Mesodermal cell (in vitro differentiated cells): ENCODE measurements around the gene CYB5A.

ENCODE experiments used
- H3K27ac ChIP-seq: 2 replicates; pipeline ENCODE4 v1.7.0; 2013; ENCODE audit warnings: mild to moderate bottlenecking, low read depth, low read length, moderate library complexity; ENCODE audit not compliant: severe bottlenecking
- H3K36me3 ChIP-seq: 2 replicates; pipeline ENCODE4 v1.7.1; 2013; ENCODE audit warnings: mild to moderate bottlenecking, low read length, moderate library complexity; ENCODE audit not compliant: control insufficient read depth, insufficient read depth
- H3K4me1 ChIP-seq: one replicate; pipeline ENCODE4 v1.7.1; 2013; ENCODE audit warnings: mild to moderate bottlenecking, low read length; ENCODE audit not compliant: insufficient read depth, control insufficient read depth, poor library complexity, severe bottlenecking
- H3K4me3 ChIP-seq: 2 replicates; pipeline ENCODE4 v1.7.0; 2013; ENCODE audit warnings: low read length, control low read depth, mild to moderate bottlenecking; ENCODE audit not compliant: insufficient read depth, poor library complexity, severe bottlenecking; ENCODE audit errors: extremely low read depth
- H3K9me3 ChIP-seq: 2 replicates; pipeline ENCODE4 v1.7.1; 2013; ENCODE audit warnings: mild to moderate bottlenecking, low read length, moderate library complexity; ENCODE audit not compliant: control insufficient read depth
- WGBS, 2 experiments: methylation state at CpG; one replicate each; pipeline ENCODE4 v1.1.5; 2013; ENCODE audit warnings: missing lambda C conversion rate in 2 of 2; ENCODE audit not compliant: insufficient coverage in 2 of 2; 5-methylcytosine and 5-hydroxymethylcytosine counted together

The CYB5A gene

GRCh38 chr18:74276609-74277008 lies 15.2 kb downstream of the CYB5A start:
- no peak overlapping the region for H3K4me3 ChIP-seq
- H3K27ac ChIP-seq = no peak overlapping the region
- H3K4me1 ChIP-seq = no peaks in the 10 kb centered on the region
- 92 to 99% methylated on average over 5 to 6 of the region's 10 CpGs for WGBS, 2 experiments
- no peaks in the 10 kb centered on the region for H3K9me3 ChIP-seq
- H3K36me3 ChIP-seq = no peaks in the 10 kb centered on the region

- no peak overlapping the region for H3K27ac ChIP-seq
- 93 to 100% methylated on average over 1 to 10 of the region's 11 CpGs for WGBS, 2 experiments
- no peaks in the 10 kb centered on the region for H3K9me3 ChIP-seq
- no peaks in the 10 kb centered on the region for H3K36me3 ChIP-seq
- no peaks in the 10 kb centered on the region for H3K4me1 ChIP-seq
- H3K4me3 ChIP-seq = no peak overlapping the region
These were observed 16.0 kb downstream of the CYB5A start for GRCh38 chr18:74275736-74276135.

- Histone ChIP-seq H3K9me3 (no peaks in the 10 kb centered on the region), H3K4me1 (no peaks in the 10 kb centered on the region), H3K36me3 (no peaks in the 10 kb centered on the region), H3K4me3 (no peak overlapping the region), H3K27ac (no peak overlapping the region)
- WGBS, 2 experiments = 94 to 98% methylated on average over 2 to 4 of the region's 4 CpGs
These were observed 17.1 kb downstream of the CYB5A start for GRCh38 chr18:74274700-74275099.

GRCh38 chr18:74273394-74273793 lies 18.4 kb downstream of the CYB5A start:
- H3K9me3 ChIP-seq = no peaks in the 10 kb centered on the region

GRCh38 chr18:74271635-74272034 lies 20.1 kb downstream of the CYB5A start:
- Histone ChIP-seq H3K36me3 (no peaks in the 10 kb centered on the region), H3K9me3 (no peaks in the 10 kb centered on the region), H3K4me1 (no peaks in the 10 kb centered on the region), H3K27ac (no peak overlapping the region), H3K4me3 (no peak overlapping the region)
- WGBS, 2 experiments = 83 to 100% methylated on average over 1 of the region's 3 CpGs

More at GRCh38 chr18:74273394-74273793, 18.4 kb downstream of the CYB5A start:
- 87% methylated on average over 3 of the region's 3 CpGs; no CpG with 5 or more reads in 1 of the 2 experiments for WGBS, 2 experiments
- Histone ChIP-seq H3K4me1 (no peaks in the 10 kb centered on the region), H3K36me3 (no peaks in the 10 kb centered on the region), H3K27ac (no peak overlapping the region), H3K4me3 (no peak overlapping the region)

GRCh38 chr18:74268933-74269620 lies 22.7 kb downstream of the CYB5A start:
- WGBS, 2 experiments = 83 to 86% methylated on average over 8 to 9 of the region's 11 CpGs
- no peaks in the 10 kb centered on the region for H3K9me3 ChIP-seq
- H3K4me1 ChIP-seq = no peaks in the 10 kb centered on the region
- H3K27ac ChIP-seq = no peak overlapping the region
- no peaks in the 10 kb centered on the region for H3K36me3 ChIP-seq
- H3K4me3 ChIP-seq = no peak overlapping the region

GRCh38 chr18:74268175-74268574 lies 23.6 kb downstream of the CYB5A start:
- no peaks in the 10 kb centered on the region for H3K9me3 ChIP-seq
- no peak overlapping the region for H3K27ac ChIP-seq
- WGBS, 2 experiments = 88 to 95% methylated on average over 7 of the region's 7 CpGs
- H3K36me3 ChIP-seq = no peaks in the 10 kb centered on the region
- no peaks in the 10 kb centered on the region for H3K4me1 ChIP-seq
- H3K4me3 ChIP-seq = no peak overlapping the region

GRCh38 chr18:74266161-74266560 lies 25.6 kb downstream of the CYB5A start:
- no peaks in the 10 kb centered on the region for H3K36me3 ChIP-seq
- no peaks in the 10 kb centered on the region for H3K4me1 ChIP-seq
- no peak overlapping the region for H3K27ac ChIP-seq
- H3K9me3 ChIP-seq = no peaks in the 10 kb centered on the region
- WGBS, 2 experiments = 74 to 75% methylated on average over 8 to 9 of the region's 9 CpGs
- no peak overlapping the region for H3K4me3 ChIP-seq

- no peaks in the 10 kb centered on the region for H3K36me3 ChIP-seq
- 83 to 90% methylated on average over 7 of the region's 8 CpGs for WGBS, 2 experiments
- H3K4me1 ChIP-seq = no peaks in the 10 kb centered on the region
- H3K27ac ChIP-seq = no peak overlapping the region
- H3K9me3 ChIP-seq = no peaks in the 10 kb centered on the region
- no peak overlapping the region for H3K4me3 ChIP-seq
These were observed 26.1 kb downstream of the CYB5A start for GRCh38 chr18:74265546-74266098.

- no peaks in the 10 kb centered on the region for H3K36me3 ChIP-seq
- 72 to 76% methylated on average over 9 of the region's 10 CpGs for WGBS, 2 experiments
These were observed 27.3 kb downstream of the CYB5A start for GRCh38 chr18:74264303-74265020.

More at GRCh38 chr18:74264303-74265020, 27.3 kb downstream of the CYB5A start:
- no peak overlapping the region for H3K27ac ChIP-seq
- no peak overlapping the region for H3K4me3 ChIP-seq
- H3K9me3 ChIP-seq = no peaks in the 10 kb centered on the region
- H3K4me1 ChIP-seq = no peaks in the 10 kb centered on the region
